ENCODE measurements around the gene MCC.

- TF ChIP-seq CTCF (IDR thresholded peaks at IDR 0.05; ENCODE audit: insufficient read depth, low read depth, low read length) = no peak
- TF ChIP-seq EZH2 (IDR thresholded peaks at IDR 0.05; ENCODE audit: insufficient read depth, low read length) = no peak
These were observed 511.6 kb downstream of the MCC start, which contains the start of gene DCP2 for GRCh38 chr5:112976432-112977309.
